ENCODE data around the gene RARS2. TPM values are rescaled to one million over a fixed set of nuclear protein-coding genes. Genes with fewer than 3 reads are reported as not detected.

RARS2 gene
- polyA plus RNA-seq, 4 donors = 23.0 to 102 (median 25.9) TPM

- H3K9me3 ChIP-seq (ENCODE audit: control insufficient read depth in 2 of 2, insufficient read depth in 1 of 2, low read depth in 1 of 2, low read length in 1 of 2) = peaks cover 1 to 13% of the 10 kb centered on the region in 2 donors
- peaks cover 0 to 14% (median 1%) of the 10 kb centered on the region in 3 donors for H3K36me3 ChIP-seq (ENCODE audit: control insufficient read depth in 3 of 3, insufficient read depth in 2 of 3, low read depth in 1 of 3, low read length in 3 of 3)
- H3K4me1 ChIP-seq (ENCODE audit: control insufficient read depth in 3 of 3, insufficient read depth in 2 of 3, low read depth in 1 of 3, low read length in 2 of 3) = no peaks in the 10 kb centered on the region
- peak overlapping the region in 1 of 3 donors; percentile 24 for H3K27ac ChIP-seq (ENCODE audit: low read depth in 1 of 3, low read length in 2 of 3)
- no peak overlapping the region for H3K4me3 ChIP-seq (ENCODE audit: low read depth in 1 of 3, low read length in 3 of 3)
- FAIRE-seq (no peak), DNase-seq (peak in 1 of 2 donors; percentile 84)
- no peaks in the 10 kb centered on the region for H3K27me3 ChIP-seq (ENCODE audit: control insufficient read depth in 3 of 3, insufficient read depth in 3 of 3, low read length in 3 of 3)
- WGBS, 3 donors = 60 to 87% (median 80%) methylated on average over 7 of the region's 7 CpGs
Observed at GRCh38 chr6:87484491-87484890, 105.3 kb downstream of the RARS2 start.

- WGBS, 3 donors = 70 to 82% (median 80%) methylated on average over 9 of the region's 9 CpGs
- Histone ChIP-seq H3K4me3 (ENCODE audit: low read depth in 1 of 3, low read length in 3 of 3) (no peak overlapping the region), H3K4me1 (ENCODE audit: control insufficient read depth in 3 of 3, insufficient read depth in 2 of 3, low read depth in 1 of 3, low read length in 2 of 3) (no peaks in the 10 kb centered on the region), H3K27ac (ENCODE audit: low read depth in 1 of 3, low read length in 2 of 3) (no peak overlapping the region), H3K27me3 (ENCODE audit: control insufficient read depth in 3 of 3, insufficient read depth in 3 of 3, low read length in 3 of 3) (no peaks in the 10 kb centered on the region), H3K36me3 (ENCODE audit: control insufficient read depth in 3 of 3, insufficient read depth in 2 of 3, low read depth in 1 of 3, low read length in 3 of 3) (peaks cover 0 to 14% (median 1%) of the 10 kb centered on the region in 3 donors), H3K9me3 (ENCODE audit: control insufficient read depth in 2 of 2, insufficient read depth in 1 of 2, low read depth in 1 of 2, low read length in 1 of 2) (peaks cover 1 to 13% of the 10 kb centered on the region in 2 donors)
- FAIRE-seq (no peak), DNase-seq (peak; percentile 8 to 64)
Observed at GRCh38 chr6:87483929-87484328, 105.9 kb downstream of the RARS2 start.

- H3K36me3 ChIP-seq (ENCODE audit: control insufficient read depth in 3 of 3, insufficient read depth in 2 of 3, low read depth in 1 of 3, low read length in 3 of 3) = peaks cover 0 to 14% (median 1%) of the 10 kb centered on the region in 3 donors
- H3K27ac ChIP-seq (ENCODE audit: low read depth in 1 of 3, low read length in 2 of 3) = no peak overlapping the region
- H3K9me3 ChIP-seq (ENCODE audit: control insufficient read depth in 2 of 2, insufficient read depth in 1 of 2, low read depth in 1 of 2, low read length in 1 of 2) = peaks cover 1 to 13% of the 10 kb centered on the region in 2 donors
- WGBS, 3 donors = 76 to 93% (median 86%) methylated on average over 4 of the region's 4 CpGs
- H3K27me3 ChIP-seq (ENCODE audit: control insufficient read depth in 3 of 3, insufficient read depth in 3 of 3, low read length in 3 of 3) = no peaks in the 10 kb centered on the region
- no peaks in the 10 kb centered on the region for H3K4me1 ChIP-seq (ENCODE audit: control insufficient read depth in 3 of 3, insufficient read depth in 2 of 3, low read depth in 1 of 3, low read length in 2 of 3)
- no peak for FAIRE-seq
- H3K4me3 ChIP-seq (ENCODE audit: low read depth in 1 of 3, low read length in 3 of 3) = no peak overlapping the region
- DNase-seq = no peak
Observed at GRCh38 chr6:87482366-87482765, 107.4 kb downstream of the RARS2 start.

DNA sequence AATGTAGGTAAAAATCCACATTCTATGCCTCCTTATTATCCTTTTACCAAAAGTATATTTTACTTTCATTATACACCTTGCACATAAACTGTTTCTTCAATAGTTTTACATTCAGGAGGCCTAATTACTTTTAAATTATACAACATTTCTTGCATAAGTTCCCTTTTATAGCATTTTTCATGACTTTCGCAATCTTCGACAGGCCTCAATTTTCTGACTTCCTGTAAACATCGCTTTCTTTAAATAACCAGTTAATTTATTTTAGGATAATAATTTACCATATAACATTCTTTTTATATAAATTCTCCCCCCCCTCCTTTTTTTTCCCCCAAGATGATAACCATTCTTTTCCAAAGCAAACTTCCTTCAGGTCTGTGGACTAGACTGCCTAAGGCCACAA is 107.9 kb downstream of the RARS2 start:
- no peak for DNase-seq
- H3K36me3 ChIP-seq (ENCODE audit: control insufficient read depth in 3 of 3, insufficient read depth in 2 of 3, low read depth in 1 of 3, low read length in 3 of 3) = peaks cover 0 to 14% (median 1%) of the 10 kb centered on the region in 3 donors

GRCh38 chr6:87473419-87473903 is 116.3 kb downstream of the RARS2 start:
- WGBS, 3 donors = 1% methylated on average over 15 of the region's 15 CpGs
- H3K27me3 ChIP-seq (ENCODE audit: control insufficient read depth in 3 of 3, insufficient read depth in 3 of 3, low read length in 3 of 3) = no peaks in the 10 kb centered on the region
- no peaks in the 10 kb centered on the region for H3K4me1 ChIP-seq (ENCODE audit: control insufficient read depth in 3 of 3, insufficient read depth in 2 of 3, low read depth in 1 of 3, low read length in 2 of 3)
- peak overlapping the region; percentile 87 to 97 (median 94) for H3K4me3 ChIP-seq (ENCODE audit: low read depth in 1 of 3, low read length in 3 of 3)
- H3K27ac ChIP-seq (ENCODE audit: low read depth in 1 of 3, low read length in 2 of 3) = peak overlapping the region; percentile 88 to 95 (median 90)
- FAIRE-seq (no peak), DNase-seq (peak; percentile 68 to 69)
- no peaks in the 10 kb centered on the region for H3K36me3 ChIP-seq (ENCODE audit: control insufficient read depth in 3 of 3, insufficient read depth in 2 of 3, low read depth in 1 of 3, low read length in 3 of 3)
- H3K9me3 ChIP-seq (ENCODE audit: control insufficient read depth in 2 of 2, insufficient read depth in 1 of 2, low read depth in 1 of 2, low read length in 1 of 2) = no peaks in the 10 kb centered on the region

More for the DNA sequence above, 107.9 kb downstream of the RARS2 start:
- Histone ChIP-seq H3K9me3 (ENCODE audit: control insufficient read depth in 2 of 2, insufficient read depth in 1 of 2, low read depth in 1 of 2, low read length in 1 of 2) (peaks cover 1 to 13% of the 10 kb centered on the region in 2 donors), H3K27me3 (ENCODE audit: control insufficient read depth in 3 of 3, insufficient read depth in 3 of 3, low read length in 3 of 3) (no peaks in the 10 kb centered on the region), H3K4me1 (ENCODE audit: control insufficient read depth in 3 of 3, insufficient read depth in 2 of 3, low read depth in 1 of 3, low read length in 2 of 3) (no peaks in the 10 kb centered on the region), H3K4me3 (ENCODE audit: low read depth in 1 of 3, low read length in 3 of 3) (no peak overlapping the region), H3K27ac (ENCODE audit: low read depth in 1 of 3, low read length in 2 of 3) (no peak overlapping the region)
- no peak for FAIRE-seq
- 86 to 93% (median 91%) methylated on average over 3 of the region's 3 CpGs for WGBS, 3 donors

DNA sequence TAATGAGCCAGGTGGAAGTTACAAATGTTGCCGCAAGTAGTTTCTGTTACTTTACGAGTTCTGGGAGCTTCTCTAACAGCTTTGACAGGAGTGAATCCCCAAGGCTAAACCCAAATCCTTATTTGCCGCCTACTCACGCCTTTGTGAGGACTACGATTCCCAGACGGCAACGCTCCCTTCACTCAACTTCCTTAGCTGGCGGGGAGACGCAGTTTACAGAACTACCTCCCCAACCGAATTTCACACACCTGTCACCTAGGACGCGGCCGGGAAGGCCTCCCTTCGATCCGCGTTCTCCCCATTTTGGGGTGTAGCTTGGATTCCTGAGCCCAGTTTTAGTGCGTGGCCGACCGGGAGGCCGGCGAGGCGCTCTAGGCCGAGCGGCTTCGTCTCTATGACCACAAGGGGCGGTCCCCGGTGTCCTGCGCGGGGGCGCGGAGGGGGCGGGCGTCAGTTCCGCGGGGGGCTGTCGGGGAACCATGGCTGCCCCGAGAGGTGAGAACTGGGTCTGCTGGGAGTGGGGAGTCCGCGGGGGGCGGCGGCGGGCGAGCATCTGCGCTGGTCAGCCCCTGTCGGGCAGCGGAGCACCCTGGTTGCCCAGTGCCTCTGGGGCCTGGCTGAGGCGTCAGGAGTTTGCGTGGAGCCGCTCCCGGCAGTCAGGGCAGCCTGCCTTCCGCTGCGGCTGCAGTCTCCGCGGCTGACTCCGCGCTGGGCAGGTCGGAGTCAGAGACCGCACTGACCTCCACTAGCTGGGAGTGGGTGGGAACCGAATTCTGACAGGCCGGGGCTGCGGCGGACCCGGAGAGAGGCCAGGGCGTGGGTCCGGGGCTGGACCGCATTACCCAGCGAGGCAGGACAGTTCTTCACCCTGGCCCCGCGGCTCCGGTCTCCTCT is 117.0 kb downstream of the RARS2 start, which contains the start of gene SLC35A1:
TSS of gene SLC35A1 (plus strand) at position 450 of the 894 bp plus-strand sequence. CDS start at position 480, 30 bp downstream.
- peak; percentile 79 to 96 for DNase-seq
- H3K9me3 ChIP-seq (ENCODE audit: control insufficient read depth in 2 of 2, insufficient read depth in 1 of 2, low read depth in 1 of 2, low read length in 1 of 2) = no peaks in the 10 kb centered on the region
- H3K36me3 ChIP-seq (ENCODE audit: control insufficient read depth in 3 of 3, insufficient read depth in 2 of 3, low read depth in 1 of 3, low read length in 3 of 3) = no peaks in the 10 kb centered on the region
- no peak for FAIRE-seq
- peak within 1 kb of the TSS; percentile 87 to 97 (median 94) for H3K4me3 ChIP-seq (ENCODE audit: low read depth in 1 of 3, low read length in 3 of 3)
- no peaks in the 10 kb centered on the region for H3K4me1 ChIP-seq (ENCODE audit: control insufficient read depth in 3 of 3, insufficient read depth in 2 of 3, low read depth in 1 of 3, low read length in 2 of 3)
- H3K27me3 ChIP-seq (ENCODE audit: control insufficient read depth in 3 of 3, insufficient read depth in 3 of 3, low read length in 3 of 3) = no peaks in the 10 kb centered on the region
- WGBS, 3 donors = 0 to 1% (median 0%) methylated on average over 60 to 70 of the region's 70 CpGs
- peak within 1 kb of the TSS; percentile 88 to 95 (median 90) for H3K27ac ChIP-seq (ENCODE audit: low read depth in 1 of 3, low read length in 2 of 3)

DNA sequence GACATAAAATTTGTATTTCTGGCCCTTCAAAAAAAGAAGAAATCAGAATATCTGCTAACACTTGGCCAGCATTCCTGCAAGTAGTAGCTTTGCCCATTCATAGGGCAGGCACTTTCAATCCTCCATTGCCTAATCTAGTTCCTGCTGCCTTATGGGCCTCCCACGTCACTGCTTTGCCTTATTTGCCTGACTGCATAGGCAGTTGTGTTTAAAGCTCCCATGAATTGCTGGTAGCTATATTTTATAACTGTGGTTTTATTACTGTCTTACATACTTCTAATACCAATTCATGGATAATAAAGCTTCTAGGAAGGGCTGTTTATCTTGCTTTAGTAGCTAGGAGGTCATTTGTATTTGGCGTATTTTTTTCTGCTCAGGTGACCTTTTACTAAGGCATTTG is 124.7 kb downstream of the RARS2 start:
- no peak overlapping the region for H3K27ac ChIP-seq (ENCODE audit: low read depth in 1 of 3, low read length in 2 of 3)
- H3K36me3 ChIP-seq (ENCODE audit: control insufficient read depth in 3 of 3, insufficient read depth in 2 of 3, low read depth in 1 of 3, low read length in 3 of 3) = no peaks in the 10 kb centered on the region
- peaks cover 0 to 4% (median 0%) of the 10 kb centered on the region in 3 donors for H3K4me1 ChIP-seq (ENCODE audit: control insufficient read depth in 3 of 3, insufficient read depth in 2 of 3, low read depth in 1 of 3, low read length in 2 of 3)
- FAIRE-seq (no peak), DNase-seq (peak; percentile 68 to 71)
- no peaks in the 10 kb centered on the region for H3K9me3 ChIP-seq (ENCODE audit: control insufficient read depth in 2 of 2, insufficient read depth in 1 of 2, low read depth in 1 of 2, low read length in 1 of 2)
- 20 to 61% (median 42%) methylated on average over 2 of the region's 2 CpGs for WGBS, 3 donors
- peaks cover 0 to 6% (median 0%) of the 10 kb centered on the region in 3 donors for H3K27me3 ChIP-seq (ENCODE audit: control insufficient read depth in 3 of 3, insufficient read depth in 3 of 3, low read length in 3 of 3)
- no peak overlapping the region for H3K4me3 ChIP-seq (ENCODE audit: low read depth in 1 of 3, low read length in 3 of 3)
